SK-N-MC (cell line): ENCODE data around the gene CDC123.

ENCODE experiments used
- EZH2 ChIP-seq: fragments of 200-600 bp; sonication (generic); IDR thresholded peaks from one replicate; pipeline ENCODE4 v1.6.1; 2017; ENCODE audit warnings: antibody characterized with exemption
- FOXP2 ChIP-seq: optimal IDR thresholded peaks from 2 replicates; pipeline ENCODE3; 2011; ENCODE audit warnings: mild to moderate bottlenecking, moderate library complexity; ENCODE audit not compliant: insufficient read depth; ENCODE audit errors: extremely low read length, control extremely low read depth
- POLR2AphosphoS5 ChIP-seq: IDR thresholded peaks from 2 replicates; pipeline ENCODE4 v1.6.1; 2012; ENCODE audit warnings: mild to moderate bottlenecking, low read depth, low read length, borderline replicate concordance

DNA sequence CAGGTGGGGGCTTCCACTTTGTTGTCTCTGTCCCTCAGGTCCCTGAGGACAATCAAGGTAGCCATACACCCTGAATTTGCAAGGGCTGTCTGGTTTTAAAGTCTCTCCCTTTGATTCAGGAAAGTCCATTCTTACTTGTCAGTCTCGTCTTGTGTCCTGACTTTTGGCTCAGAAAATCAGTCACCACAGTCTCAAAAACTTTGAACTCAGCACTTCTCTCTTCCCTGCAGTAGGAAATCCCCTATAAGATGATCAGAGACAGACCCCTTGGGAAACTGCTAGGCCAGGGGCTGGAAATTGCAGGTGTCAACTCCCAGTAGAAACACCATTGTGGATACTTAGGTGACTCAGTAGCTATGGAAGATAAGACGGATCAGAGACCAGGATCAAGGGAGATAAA, 73.1 kb downstream of the CDC123 start:
- TF ChIP-seq EZH2 (no peak), POLR2AphosphoS5 (no peak), FOXP2 (no peak)
